Ascending aorta (tissue), 2 donors: ENCODE measurements around the gene NF1. TPM values are rescaled to one million over a fixed set of nuclear protein-coding genes. Genes with fewer than 3 reads are reported as not detected.

Experiments
- DNase-seq, 2 donors: peaks; one replicate each; pipeline ENCODE4 v3.0.0-alpha.2; 2019; ENCODE audit warnings: low spot score in 2 of 2
- H3K27ac ChIP-seq, 2 donors: fragments of 200-600 bp; sonication (generic); one replicate each; pipeline ENCODE4 v1.5.1; 2016 to 2017; ENCODE audit warnings: mild to moderate bottlenecking in 1 of 2
- H3K27me3 ChIP-seq: fragments of 200-600 bp; sonication (generic); one replicate; pipeline ENCODE4 v1.5.1; 2017
- H3K36me3 ChIP-seq, 2 donors: fragments of 200-600 bp; sonication (generic); one replicate each; pipeline ENCODE4 v1.5.1; 2016
- H3K4me1 ChIP-seq, 2 donors: fragments of 200-600 bp; sonication (generic); one replicate each; pipeline ENCODE4 v1.5.1; 2016 to 2017; ENCODE audit warnings: mild to moderate bottlenecking in 1 of 2
- H3K4me3 ChIP-seq, 2 donors: fragments of 200-600 bp; sonication (generic); one replicate each; pipeline ENCODE4 v1.5.1; 2016 to 2017; ENCODE audit warnings: mild to moderate bottlenecking in 1 of 2
- H3K9me3 ChIP-seq, 2 donors: fragments of 200-600 bp; sonication (generic); one replicate each; pipeline ENCODE4 v1.5.1; 2016
- CTCF ChIP-seq, 3 experiments: fragments of 200-600 bp in 2 of 3; fragments of 450-650 bp in 1 of 3; sonication (generic) in 2 of 3; IDR thresholded peaks; one replicate each; pipeline ENCODE4 v1.5.1; 2016 to 2019; ENCODE audit warnings: antibody characterized with exemption in 3 of 3, mild to moderate bottlenecking in 1 of 3, moderate library complexity in 1 of 3
- intact Hi-C: fragments of 100-400 bp; cut with DNase I; formaldehyde crosslinking; loops from one replicate; pipeline ENCODE4 v1.15.1; 2023
- total RNA-seq: library from RNA; depleted of rRNA; stranded (reverse); fragments of >200 nt; gene quantifications from one replicate; pipeline ENCODE4 v1.1.0, GENCODE V29; 2016

The NF1 gene
- total RNA-seq, 1 donor from 2014 or later: 25.0 TPM

GRCh38 chr17:31299624-31300023 is 204.8 kb downstream of the NF1 start:
- Histone ChIP-seq H3K9me3 (no peaks in the 10 kb centered on the region), H3K4me3 (no peak overlapping the region), H3K27ac (no peak overlapping the region), H3K36me3 (peaks cover 0 to 4% of the 10 kb centered on the region in 2 donors), H3K4me1 (no peaks in the 10 kb centered on the region), H3K27me3 (no peaks in the 10 kb centered on the region)
- DNase-seq: no peak
- intact Hi-C loops: no loop called here
- TF ChIP-seq CTCF (IDR thresholded peaks at IDR 0.05): no peak

- Histone ChIP-seq H3K27me3 (no peaks in the 10 kb centered on the region), H3K4me3 (no peak overlapping the region), H3K9me3 (no peaks in the 10 kb centered on the region), H3K27ac (no peak overlapping the region), H3K36me3 (no peaks in the 10 kb centered on the region), H3K4me1 (no peaks in the 10 kb centered on the region)
- DNase-seq: no peak
- intact Hi-C loops: no loop called here
- TF ChIP-seq CTCF (IDR thresholded peaks at IDR 0.05): no peak
Observed at GRCh38 chr17:31307640-31308039, 212.9 kb downstream of the NF1 start.

- H3K4me1 ChIP-seq: no peaks in the 10 kb centered on the region
- DNase-seq: no peak
- H3K9me3 ChIP-seq: no peaks in the 10 kb centered on the region
- no peak for TF ChIP-seq CTCF (IDR thresholded peaks at IDR 0.05)
- no peaks in the 10 kb centered on the region for H3K27me3 ChIP-seq
- no peak overlapping the region for H3K27ac ChIP-seq
- H3K36me3 ChIP-seq: no peaks in the 10 kb centered on the region
- intact Hi-C loops: no loop called here
- no peak overlapping the region for H3K4me3 ChIP-seq
Observed at GRCh38 chr17:31308372-31309334, 213.9 kb downstream of the NF1 start.

GRCh38 chr17:31309556-31309955 is 214.8 kb downstream of the NF1 start:
- Histone ChIP-seq H3K36me3 (no peaks in the 10 kb centered on the region), H3K4me1 (no peaks in the 10 kb centered on the region), H3K4me3 (no peak overlapping the region), H3K9me3 (no peaks in the 10 kb centered on the region), H3K27me3 (no peaks in the 10 kb centered on the region), H3K27ac (no peak overlapping the region)
- TF ChIP-seq CTCF (IDR thresholded peaks at IDR 0.05): no peak
- no peak for DNase-seq
- intact Hi-C loops: no loop called here

- Histone ChIP-seq H3K36me3 (no peaks in the 10 kb centered on the region), H3K4me1 (no peaks in the 10 kb centered on the region), H3K4me3 (no peak overlapping the region), H3K9me3 (no peaks in the 10 kb centered on the region), H3K27ac (no peak overlapping the region), H3K27me3 (no peaks in the 10 kb centered on the region)
- DNase-seq: no peak
- no peak for TF ChIP-seq CTCF (IDR thresholded peaks at IDR 0.05)
- intact Hi-C loops: no loop called here
Observed at GRCh38 chr17:31310260-31310659, 215.5 kb downstream of the NF1 start.
